Right lung (tissue), 5 donors: ENCODE results near the gene TFEB. TPM values are rescaled to one million over a fixed set of nuclear protein-coding genes. Genes with fewer than 3 reads are reported as not detected.
A peak's percentile ranks its signal among the peaks of the same experiment; 100 is the strongest.

Experiments
- DNase-seq, 2 donors: peaks; one replicate each; pipeline ENCODE4 v3.0.0-alpha.2; 2013
- polyA plus RNA-seq, 5 donors: library from polyadenylated mRNA; unstranded; fragments of 120-200 nt; gene quantifications; one replicate each; pipeline versions ENCODE4 v1.2.1 to v1.2.3, GENCODE V29; 2013; ENCODE audit warnings: inconsistent platforms in 1 of 5, low replicate concordance in 1 of 5; ENCODE audit not compliant: insufficient read length in 5 of 5, insufficient read depth in 1 of 5

Gene TFEB
- polyA plus RNA-seq, 5 donors: 5.7 to 14.8 (median 9.2) TPM

DNA sequence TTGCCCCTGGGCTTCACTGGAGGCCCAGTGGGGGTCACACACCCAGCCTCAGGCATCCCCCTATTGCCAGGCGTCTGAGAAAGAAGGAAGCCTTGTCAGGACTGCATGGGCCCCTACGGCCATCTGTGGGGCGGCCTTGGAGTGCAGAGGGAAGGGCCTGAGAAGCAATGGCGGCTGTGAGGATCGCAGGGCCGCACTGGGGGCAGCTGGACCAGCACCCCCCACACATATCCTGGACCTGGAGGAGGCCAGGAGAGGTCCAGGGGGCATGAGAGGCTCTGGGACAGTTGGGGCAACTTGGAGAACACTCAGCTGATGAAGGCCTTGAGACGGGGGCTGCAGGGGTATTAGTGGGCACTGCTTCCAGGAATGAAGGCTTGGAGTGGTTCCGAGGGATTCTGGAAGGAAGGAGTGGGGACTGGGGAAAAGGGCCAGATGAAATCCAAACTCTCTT is 80.7 kb downstream of the TFEB start:
- no peak for DNase-seq

DNA sequence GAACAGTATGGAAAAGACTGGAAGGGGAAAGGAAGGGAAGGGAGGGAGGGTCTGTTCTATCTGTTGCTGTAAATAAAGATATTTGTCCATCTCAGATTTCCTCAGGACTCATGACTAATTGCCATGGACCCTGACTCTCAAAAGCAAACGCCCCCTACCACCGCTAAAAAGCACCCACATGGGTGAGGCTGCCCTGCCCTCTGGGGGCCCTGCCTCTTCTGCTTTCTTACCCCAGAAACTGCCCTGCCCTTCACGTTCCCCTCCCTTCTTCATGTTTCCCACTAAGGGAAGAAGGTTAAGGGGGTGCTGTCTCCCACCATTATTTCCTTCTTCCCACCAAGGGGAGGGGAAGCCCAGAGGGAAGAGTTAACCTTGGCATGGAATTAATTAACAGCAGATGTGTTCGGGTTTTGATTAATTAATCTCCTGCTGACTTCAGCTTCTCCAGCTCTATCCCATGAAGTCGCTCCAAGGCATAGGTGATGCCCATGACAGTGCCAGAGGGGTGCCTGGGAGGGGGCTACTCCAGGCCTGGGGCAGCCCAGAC is 81.2 kb downstream of the TFEB start:
- DNase-seq: no peak

DNA sequence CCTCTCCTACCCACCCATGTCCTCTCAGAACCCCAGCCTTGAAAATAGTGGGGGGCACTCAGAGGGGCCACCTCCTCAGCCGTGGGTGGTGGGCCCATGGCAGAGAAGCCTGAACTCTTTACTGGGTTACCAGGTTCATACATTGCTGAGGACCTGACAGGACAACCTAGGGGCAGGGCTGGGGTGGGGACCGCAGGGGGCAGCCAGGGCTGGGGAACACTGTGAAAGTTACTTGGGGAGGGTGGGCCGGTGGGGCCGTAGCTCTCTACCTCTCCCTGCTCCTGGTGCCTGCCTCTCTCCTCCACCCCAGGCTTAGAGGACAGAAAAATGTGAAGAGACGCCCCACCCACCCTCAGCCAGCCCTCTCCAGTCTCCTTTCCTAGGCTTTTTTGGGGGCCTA is 81.7 kb downstream of the TFEB start:
- no peak for DNase-seq

DNA sequence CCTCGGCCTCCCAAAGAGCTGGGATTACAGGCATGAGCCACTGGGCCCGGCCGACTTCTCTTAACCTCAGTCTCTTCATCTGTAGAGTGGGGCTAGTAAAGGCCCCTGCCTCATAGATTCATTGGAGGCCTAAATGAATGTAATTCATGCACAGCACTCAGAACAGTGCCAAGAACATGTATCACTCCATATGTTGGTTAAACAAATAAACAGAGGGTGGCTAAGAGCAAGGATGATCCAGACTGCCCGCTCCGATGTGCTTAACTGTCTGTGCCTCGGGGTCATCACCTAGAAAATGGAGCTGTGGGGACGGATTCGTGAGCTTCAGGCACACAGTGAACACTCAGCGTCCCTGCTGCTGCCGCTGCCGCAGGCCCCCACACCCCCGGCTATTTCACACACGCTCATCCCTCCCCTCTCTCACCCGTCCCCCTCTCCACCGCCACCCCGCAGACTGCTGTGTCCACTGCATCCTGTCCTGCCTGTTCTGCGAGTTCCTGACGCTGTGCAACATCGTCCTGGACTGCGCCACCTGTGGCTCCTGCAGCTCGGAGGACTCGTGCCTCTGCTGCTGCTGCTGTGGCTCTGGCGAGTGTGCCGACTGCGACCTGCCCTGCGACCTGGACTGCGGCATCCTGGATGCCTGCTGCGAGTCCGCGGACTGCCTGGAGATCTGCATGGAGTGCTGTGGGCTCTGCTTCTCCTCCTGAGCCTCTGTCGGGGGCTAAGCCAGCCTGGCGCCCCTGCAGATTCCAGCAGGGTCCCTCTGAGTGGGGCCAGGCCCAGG is 82.3 kb downstream of the TFEB start:
- peak; percentile 53 to 58 for DNase-seq

DNA sequence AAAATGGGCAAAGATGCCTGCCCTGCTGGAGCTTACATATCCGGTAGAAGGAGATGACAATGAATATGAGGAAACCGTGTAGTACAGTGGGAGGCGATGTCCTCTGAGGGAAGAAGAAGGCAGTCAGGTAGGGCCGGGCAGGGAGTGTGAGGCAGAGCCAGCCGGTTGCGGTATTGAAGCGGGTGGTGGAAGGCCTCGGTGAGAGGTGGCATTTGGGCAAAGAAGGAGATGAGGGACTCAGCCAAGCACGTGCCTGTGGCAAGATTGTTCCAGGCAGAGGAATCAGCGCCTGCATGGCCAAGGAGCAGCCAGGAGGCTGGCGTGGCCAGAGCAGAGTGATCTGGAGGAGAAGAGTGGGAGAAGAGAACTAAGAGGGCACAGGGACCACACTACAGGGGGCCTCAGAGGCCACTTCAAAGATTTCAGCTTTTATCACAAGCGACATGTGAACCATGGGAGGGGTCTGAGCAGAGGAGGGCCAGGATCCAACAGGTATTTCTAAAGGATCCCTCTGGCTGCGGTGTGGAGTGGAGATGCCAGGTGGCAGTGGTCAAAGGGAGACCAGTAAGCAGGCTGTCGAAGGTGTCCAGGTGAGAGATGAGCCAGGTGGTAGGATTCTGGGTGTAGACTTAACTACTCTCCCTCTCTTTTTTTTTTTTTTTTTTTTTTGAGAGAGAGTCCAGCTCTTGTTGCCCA is 83.3 kb downstream of the TFEB start:
- no peak for DNase-seq

DNA sequence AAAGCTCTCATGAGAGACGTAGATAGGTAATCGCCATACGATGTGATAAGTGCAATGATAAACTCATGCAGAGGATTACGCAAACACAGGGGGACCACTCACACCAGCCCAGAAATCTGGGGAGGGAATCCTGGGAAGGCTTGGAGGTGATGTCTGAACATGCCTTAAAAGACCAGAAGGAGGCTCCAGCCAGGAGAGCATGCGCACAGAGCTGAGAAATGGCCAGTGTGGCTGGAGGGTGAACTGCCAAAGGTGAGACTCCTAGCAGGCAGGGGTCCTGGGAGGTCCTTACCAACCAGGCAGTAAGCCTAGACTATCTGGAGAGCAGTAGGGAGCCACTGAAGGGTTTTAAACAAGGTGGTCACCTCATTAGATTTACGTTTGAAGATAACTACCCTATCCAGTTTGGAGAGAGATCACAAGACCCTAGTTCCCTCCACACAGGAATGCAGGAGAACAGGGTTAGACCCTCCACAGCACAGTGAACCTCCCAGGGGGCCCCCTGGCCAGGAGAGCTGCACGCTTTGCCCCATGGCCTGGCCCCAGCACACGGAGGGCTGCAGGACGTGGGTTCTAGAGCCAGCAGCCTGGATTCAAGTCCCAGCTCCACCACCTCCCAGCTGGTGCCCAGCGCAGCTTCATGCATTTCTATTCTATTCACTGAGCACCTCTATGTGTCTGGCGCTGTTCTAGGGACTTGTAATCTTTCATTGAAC is 84.0 kb downstream of the TFEB start:
- DNase-seq: no peak

DNA sequence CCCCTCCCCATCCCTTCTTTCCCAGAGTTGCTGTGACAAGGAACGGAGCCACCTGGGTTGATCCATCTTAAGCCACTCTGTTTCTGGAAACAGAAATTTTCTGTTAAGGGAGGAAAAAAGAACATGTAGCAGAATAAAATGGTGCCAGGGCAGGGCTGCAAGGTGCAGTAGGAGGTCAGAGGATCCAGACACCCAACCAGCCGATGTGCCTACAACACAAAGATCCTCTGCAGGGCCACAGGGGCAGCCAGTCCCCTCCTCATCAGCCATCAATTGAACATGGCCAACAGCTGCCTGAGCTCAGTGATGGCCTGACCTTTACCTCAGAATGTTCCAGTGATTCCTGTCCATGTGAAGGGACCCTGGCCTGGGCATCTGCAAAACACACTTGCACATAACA is 85.3 kb downstream of the TFEB start:
- DNase-seq: no peak

DNA sequence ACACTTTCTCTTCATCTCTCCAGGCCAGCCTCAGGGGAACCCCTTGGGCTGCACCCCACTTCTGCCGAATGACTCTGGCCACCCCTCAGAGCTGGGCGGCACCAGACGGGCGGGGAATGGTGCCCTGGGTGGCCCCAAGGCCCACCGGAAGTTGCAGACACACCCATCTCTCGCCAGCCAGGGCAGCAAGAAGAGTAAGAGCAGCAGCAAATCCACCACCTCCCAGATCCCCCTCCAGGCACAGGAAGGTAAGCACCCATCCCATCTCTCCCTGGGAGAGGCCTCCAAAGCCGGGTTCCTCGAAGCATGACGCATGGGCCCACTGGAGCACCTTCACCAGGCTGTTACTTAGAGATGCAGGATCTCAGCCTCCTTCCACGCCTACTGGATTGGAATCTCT is 85.8 kb downstream of the TFEB start:
- DNase-seq: no peak

DNA sequence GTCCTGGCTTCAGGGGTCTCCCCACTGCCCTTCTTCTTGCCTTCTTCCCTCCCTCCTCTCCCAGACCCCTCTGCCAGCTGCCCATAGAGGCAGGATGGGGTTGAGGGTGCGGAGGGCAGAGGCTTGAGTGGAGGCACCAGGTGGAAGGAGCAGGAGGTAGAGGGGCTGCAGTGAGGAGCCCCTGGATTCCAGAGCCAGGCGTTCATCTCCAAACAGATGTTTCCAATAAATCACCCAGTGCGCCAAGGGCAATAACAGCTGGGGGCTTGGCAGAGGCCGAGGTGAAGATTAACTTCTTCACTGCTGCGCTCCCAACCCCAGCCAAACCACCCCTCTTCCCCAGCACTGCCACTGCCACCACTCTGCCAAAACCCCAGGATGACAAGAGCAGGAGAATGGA is 86.5 kb downstream of the TFEB start:
- no peak for DNase-seq

DNA sequence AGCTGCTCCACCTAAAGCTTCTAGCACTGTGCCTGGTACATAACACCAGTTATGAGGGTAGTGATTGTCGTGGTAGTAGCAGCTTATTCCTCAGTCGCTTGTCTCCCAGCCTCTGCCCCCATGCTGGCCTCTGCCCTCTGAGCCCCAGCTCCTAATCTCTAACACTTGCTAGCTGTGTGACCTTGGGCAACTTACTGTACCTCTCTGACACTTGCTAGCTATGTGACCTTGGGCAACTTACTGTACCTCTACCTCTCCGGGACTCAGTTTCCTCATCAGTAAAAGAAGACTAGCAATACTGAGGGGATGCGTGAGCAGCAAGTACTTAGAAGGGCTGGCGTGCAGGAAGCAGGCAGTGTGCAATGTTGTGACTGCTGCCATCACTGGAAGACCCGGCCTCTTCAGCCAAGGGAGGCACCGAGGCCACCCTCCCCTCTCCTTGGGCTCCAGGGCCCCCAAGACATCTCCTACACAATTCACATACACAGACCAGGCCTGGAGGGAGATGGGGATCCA is 87.3 kb downstream of the TFEB start:
- DNase-seq: no peak

DNA sequence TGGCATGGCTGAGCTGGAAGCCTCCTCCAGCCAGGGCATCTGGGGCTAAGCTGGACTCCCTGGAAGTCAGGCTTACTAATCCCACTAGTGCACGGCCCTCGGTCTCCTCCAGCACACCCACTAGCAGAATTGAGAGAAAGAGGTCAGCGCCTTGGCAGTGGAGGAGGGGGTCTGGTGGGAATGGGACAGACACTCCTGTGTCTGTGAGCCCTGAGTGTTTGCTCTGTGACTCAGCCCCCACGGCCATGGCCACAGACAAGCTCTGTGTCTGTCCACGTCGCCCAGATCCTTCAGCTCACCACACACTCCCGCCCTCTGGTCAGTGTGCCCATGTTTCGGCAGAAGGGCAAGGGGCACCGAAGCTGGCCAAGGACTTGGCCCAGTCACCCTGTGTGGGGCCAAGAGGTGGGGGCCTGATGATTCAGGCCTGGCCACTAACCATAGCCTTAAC is 88.3 kb downstream of the TFEB start:
- DNase-seq: no peak

DNA sequence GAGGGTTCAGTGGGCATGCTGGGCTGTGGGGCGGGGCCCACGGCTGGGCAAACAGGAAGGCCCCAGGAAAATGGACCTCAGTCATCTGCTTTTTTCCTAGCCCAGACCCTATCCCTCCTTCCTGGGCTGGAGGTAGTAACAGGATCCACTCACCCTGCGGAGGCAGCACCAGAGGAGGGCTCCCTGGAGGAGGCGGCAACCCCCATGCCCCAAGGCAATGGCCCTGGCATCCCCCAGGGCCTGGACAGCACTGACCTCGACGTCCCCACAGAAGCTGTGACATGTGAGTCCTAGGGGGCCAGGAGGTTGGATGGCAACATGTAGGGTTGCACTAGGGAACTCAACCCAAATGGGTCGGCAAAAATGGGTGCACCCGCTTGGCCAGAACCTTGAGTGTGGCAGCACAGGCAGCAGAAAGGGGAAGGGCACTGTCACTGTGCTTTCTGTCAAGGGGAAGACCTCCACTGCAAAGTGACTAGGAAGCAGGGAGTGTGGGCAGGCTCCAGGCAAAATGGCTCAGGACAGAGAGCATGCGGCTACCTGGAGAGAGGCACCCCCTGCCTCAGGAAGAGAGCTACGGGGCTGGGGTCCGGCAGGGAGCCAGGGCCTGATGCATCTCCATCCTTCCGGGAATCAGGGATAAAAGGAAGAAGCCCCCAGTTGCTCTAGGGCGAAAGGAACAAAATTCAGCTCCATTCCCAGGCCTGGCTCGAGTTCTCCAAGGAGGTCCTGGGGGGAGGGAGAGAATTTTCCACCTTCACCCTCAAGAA is 89.2 kb downstream of the TFEB start:
- no peak for DNase-seq

DNA sequence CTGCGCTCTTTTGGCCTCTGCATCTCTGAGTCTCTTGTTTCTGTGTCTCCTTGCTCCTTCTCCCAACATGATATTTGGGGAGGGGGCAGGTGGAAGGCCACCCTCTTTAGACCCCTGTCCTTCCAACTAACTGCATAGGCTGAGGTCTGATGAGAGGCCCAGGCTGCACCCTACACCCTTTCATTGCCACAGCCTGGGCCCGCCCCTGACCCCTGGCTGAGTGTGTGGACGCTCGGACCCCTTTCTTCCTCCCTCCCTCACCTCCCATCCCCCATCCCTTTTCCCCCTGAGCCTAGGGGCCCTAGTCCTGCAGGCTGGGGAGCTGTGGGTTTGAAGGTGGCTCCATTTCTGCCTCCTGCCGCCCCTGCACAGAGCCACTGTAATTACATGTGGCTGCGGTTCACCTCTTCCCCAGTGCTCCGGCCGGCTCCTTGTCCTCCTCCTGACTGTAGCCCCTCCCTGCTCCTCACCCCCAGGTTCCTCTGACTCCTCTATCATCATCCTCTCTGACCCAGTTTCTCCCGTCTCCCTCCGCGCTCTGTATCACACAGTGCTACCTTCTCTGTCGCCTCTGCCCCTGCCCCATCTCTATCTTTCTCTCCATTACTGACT is 90.3 kb downstream of the TFEB start:
- no peak for DNase-seq

DNA sequence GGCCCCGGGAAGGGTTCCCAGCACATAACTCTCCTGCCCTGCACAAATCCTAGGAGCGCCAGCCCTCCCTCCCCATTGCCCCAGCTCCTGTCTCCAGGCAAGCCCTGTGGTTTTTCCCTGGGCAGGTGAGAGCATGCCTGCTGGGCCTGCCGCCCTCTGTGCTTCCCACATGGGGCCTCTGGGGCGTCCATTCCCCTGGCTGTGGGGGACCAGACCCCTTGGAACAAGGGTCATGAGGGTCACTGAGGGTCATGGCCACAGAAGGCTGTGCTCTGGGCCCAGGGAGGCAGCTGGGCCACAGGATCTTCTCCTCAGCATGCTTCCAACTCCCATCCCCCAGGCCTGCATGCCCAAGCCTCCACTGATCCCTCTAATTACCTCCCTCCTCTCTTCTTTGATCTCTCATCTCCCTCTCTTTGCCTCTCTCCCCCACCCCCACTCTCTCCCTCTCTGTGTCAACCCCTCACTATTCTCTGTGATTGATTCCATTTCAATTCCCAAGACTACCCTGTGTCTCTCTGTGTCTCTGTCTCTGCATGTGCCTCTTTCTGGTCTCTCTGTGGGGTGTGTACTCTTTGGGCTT is 91.0 kb downstream of the TFEB start:
- DNase-seq: no peak

DNA sequence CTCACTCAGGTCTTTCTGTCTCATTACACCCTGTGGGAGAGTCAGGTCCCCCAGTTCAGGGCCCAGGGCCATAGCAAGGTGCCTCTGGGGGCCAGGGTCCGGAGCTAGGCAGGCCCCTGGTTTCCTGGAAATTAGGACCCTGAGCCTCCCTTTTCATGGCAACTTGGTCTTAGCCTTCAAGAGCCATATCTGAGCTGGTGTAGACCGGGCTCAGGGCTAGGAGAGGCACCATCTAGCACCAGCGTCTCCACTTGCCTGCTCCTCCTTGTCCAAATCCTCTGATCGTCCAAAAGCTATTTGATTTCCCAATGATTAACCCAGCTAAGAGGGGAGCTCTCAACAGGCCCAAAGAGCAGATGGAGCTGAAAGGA is 91.5 kb downstream of the TFEB start:
- no peak for DNase-seq

DNA sequence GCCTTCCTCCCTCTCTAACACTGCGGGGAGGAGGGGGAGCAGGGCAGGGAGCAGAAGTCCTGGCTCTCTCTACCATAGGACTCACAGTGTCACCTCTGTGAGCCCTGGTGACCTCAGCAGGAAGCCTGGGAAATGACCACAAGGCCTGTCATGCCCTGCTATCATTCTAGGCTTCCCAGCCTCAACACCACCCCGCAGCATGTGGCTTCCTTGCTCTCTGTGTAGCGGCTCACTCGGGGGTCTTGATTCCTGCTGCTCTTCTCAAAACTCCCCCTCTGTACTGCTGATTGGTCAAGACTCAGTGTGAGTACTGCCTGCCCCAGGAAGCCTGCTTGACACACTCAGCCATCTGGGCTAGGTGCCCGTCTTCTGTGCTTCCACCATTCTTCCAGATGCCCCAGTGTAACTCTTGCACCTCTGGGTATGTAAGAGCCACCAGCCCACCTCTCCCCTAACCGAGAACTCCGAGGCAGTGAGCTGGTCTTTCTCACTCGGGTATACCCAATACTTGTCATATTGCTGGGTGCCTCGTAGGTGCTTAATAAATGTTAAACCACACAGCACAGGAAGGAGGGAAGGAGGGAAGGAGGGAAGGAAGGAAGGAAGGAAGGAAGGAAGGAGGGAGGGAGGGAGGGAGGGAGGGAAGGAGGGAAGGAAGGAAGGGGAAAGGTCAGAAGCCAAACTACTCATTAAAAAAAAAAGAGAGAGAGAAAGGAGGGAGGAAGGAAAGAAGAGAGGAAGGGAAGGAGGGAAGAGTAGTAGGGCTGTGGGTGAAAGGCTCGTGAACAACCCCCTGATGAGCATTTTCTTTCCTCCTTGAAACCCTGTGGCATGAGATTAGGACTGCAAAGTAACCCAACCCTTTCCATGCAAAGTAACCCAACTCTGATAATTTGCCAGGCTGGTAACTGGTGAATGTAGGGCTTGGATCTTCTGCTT is 92.2 kb downstream of the TFEB start:
- no peak for DNase-seq

DNA sequence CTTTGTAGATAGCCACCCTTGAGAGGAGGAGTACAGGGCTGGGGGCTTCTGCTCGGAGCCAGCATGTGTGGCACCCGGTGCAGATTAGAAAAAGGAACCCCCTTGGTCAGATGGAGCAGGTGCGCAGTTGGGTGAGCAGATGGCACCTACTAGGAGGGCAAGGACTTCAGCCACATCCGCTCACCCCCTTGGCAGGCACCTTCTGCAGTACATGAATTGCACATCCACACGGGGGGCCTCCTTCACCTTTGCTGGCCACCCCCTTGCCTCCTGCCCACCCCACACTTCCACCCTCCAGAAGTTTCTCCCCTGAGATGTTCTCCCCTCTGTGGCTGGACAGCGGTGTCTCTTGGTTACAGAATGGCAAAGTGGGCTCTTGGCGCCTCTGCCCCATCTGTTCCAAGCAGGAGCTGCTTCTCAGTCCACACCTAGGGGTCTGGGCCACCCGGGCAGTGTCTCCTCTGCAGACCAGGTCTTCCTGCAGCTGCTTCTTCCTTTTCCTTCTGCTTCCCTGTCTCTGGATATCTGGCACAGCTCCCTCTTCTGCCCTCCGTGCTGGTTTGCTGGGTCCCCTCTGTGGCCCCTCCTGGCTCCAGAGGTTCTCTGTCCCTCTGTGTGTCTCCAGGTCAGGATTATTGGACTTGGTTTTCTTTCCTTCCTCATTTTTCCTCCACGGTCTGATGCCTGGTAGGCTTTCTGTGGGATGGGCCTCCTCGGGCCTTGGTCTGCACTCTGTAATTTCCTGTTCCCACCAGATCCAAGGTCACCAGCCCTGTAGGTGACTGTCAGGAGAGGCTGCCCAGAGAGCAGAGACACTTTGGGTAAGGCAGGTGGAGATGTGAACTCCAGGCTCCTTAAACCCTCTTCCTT is 93.1 kb downstream of the TFEB start:
- no peak for DNase-seq

DNA sequence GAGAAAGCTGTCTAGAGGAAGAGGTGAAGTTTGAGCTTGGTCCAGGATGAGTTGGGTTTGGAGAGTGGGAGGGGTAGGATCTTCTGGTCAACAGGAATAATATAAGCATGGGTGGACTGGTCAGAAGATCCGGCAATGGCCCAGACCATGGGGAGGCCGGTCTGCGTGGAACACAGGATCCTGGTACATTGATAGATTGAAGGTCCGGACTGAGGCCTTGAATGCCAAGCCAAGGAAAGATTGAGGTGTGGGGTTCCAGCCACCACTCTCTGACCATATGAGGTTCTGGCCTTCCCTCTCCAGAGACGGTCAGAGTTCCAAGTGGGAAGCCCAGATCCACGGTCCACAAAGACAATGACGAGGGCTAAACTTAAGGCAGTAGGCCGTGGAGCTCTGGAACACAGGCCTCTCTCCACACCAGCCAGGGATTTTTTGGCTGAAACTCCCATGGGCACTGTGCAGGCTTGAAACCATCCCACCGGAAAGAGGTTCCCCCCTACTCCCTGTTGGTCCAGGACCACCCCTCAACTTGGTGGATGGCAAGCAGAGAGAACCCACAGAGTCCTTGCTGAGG is 94.0 kb downstream of the TFEB start:
- no peak for DNase-seq
